Osteoblast (primary cell): ENCODE measurements around the gene FBLIM1. TPM values are rescaled to one million over a fixed set of nuclear protein-coding genes. Genes with fewer than 3 reads are reported as not detected.

Source experiments
- DNase-seq: peaks from one replicate; pipeline ENCODE4 v3.0.0; 2011; ENCODE audit warnings: low spot score, mixed read lengths; ENCODE audit not compliant: insufficient read length; ENCODE audit errors: missing footprints
- H2AFZ ChIP-seq: 2 replicates; pipeline ENCODE4 v1.6.0; 2011; ENCODE audit warnings: mild to moderate bottlenecking, low read length
- H3K27ac ChIP-seq: 2 replicates; pipeline ENCODE4 v1.5.1; 2011; ENCODE audit warnings: mild to moderate bottlenecking, low read depth, low read length, moderate library complexity
- H3K27me3 ChIP-seq: 2 replicates; pipeline ENCODE4 v1.6.0; 2012; ENCODE audit warnings: mild to moderate bottlenecking, control low read depth, inconsistent platforms, low read length, moderate library complexity; ENCODE audit not compliant: insufficient read depth
- H3K36me3 ChIP-seq: 2 replicates; pipeline ENCODE4 v1.5.1; 2011; ENCODE audit warnings: mild to moderate bottlenecking, low read length, control low read depth, moderate library complexity; ENCODE audit not compliant: insufficient read depth
- H3K4me1 ChIP-seq: 2 replicates; pipeline ENCODE4 v1.5.1; 2011; ENCODE audit warnings: mild to moderate bottlenecking, low read length, control low read depth, moderate library complexity; ENCODE audit not compliant: insufficient read depth
- H3K4me2 ChIP-seq: 2 replicates; pipeline ENCODE4 v1.6.0; 2011; ENCODE audit warnings: mild to moderate bottlenecking, low read length; ENCODE audit not compliant: insufficient read depth
- H3K4me3 ChIP-seq: fragments of 200-600 bp; sonication (generic); 3 replicates; pipeline ENCODE4 v1.5.1; 2012; ENCODE audit warnings: mild to moderate bottlenecking, low read length, inconsistent platforms; ENCODE audit not compliant: insufficient read depth
- H3K79me2 ChIP-seq: 2 replicates; pipeline ENCODE4 v1.6.0; 2012; ENCODE audit warnings: mild to moderate bottlenecking, low read length, control low read depth, inconsistent platforms; ENCODE audit not compliant: insufficient read depth
- H3K9me3 ChIP-seq: 2 replicates; pipeline ENCODE4 v1.5.1; 2011; ENCODE audit warnings: low read depth, low read length, control low read depth
- H4K20me1 ChIP-seq: 2 replicates; pipeline ENCODE4 v1.6.0; 2012; ENCODE audit warnings: mild to moderate bottlenecking, low read length, control low read depth; ENCODE audit not compliant: insufficient read depth
- total RNA-seq: library from RNA; depleted of rRNA; stranded (reverse); fragments of >200 nt; gene quantifications from 2 replicates; pipeline ENCODE4 v1.2.3, GENCODE V29; 2012
- TF ChIP-seq, protein P1 (sequence below): IDR thresholded peaks from 2 replicates; pipeline ENCODE4 v1.5.1; 2011; ENCODE audit warnings: mild to moderate bottlenecking, low read depth, low read length, moderate library complexity; ENCODE audit errors: extremely low read depth

The FBLIM1 gene
- 108 and 121 TPM in 2 replicates for total RNA-seq

GRCh38 chr1:15758343-15758931 lies at the start of gene FBLIM1:
FBLIM1 (plus strand) TSS chr1:15758795; CDS start chr1:15764984, 6,189 bp downstream.
- Histone ChIP-seq H3K9me3 (no peaks in the 10 kb centered on the region), H3K27ac (peak within 1 kb of the TSS; percentile 76), H3K4me1 (peaks cover 35% of the 10 kb centered on the region), H3K36me3 (peaks cover 3% of the 10 kb centered on the region), H2AFZ (peak within 1 kb of the TSS; percentile 56), H4K20me1 (peaks cover 14% of the 10 kb centered on the region), H3K4me3 (peak within 1 kb of the TSS; percentile 83), H3K27me3 (no peaks in the 10 kb centered on the region), H3K79me2 (peaks cover 36% of the 10 kb centered on the region), H3K4me2 (peak within 1 kb of the TSS; percentile 88)
- TF ChIP-seq, protein P1, sequence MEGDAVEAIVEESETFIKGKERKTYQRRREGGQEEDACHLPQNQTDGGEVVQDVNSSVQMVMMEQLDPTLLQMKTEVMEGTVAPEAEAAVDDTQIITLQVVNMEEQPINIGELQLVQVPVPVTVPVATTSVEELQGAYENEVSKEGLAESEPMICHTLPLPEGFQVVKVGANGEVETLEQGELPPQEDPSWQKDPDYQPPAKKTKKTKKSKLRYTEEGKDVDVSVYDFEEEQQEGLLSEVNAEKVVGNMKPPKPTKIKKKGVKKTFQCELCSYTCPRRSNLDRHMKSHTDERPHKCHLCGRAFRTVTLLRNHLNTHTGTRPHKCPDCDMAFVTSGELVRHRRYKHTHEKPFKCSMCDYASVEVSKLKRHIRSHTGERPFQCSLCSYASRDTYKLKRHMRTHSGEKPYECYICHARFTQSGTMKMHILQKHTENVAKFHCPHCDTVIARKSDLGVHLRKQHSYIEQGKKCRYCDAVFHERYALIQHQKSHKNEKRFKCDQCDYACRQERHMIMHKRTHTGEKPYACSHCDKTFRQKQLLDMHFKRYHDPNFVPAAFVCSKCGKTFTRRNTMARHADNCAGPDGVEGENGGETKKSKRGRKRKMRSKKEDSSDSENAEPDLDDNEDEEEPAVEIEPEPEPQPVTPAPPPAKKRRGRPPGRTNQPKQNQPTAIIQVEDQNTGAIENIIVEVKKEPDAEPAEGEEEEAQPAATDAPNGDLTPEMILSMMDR: no peak
- peak; percentile 81 for DNase-seq

DNA sequence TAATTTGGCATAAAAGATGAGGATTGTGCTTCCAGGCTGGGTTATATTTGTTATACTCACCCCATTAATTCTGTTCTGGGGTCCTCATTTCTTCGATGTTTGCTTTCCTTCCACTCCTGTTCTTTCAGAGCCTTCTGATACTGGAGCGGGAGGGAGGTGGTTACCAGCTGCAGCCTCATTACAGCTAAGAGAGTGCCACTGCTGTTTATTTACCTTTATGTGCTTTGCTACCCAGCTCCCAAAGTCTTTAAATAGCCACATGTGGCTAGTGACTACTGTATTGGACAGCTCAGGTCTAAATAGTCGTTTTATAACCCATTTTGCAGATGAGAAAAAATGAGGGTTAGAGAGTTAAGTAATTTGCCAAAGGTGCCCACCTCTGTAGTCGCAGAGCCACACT lies 49.4 kb upstream of the FBLIM1 start:
- H3K4me1 ChIP-seq: peaks cover 7% of the 10 kb centered on the region
- H3K4me2 ChIP-seq: no peak overlapping the region
- H3K4me3 ChIP-seq: no peak overlapping the region
- H3K79me2 ChIP-seq: peaks cover 89% of the 10 kb centered on the region
- H3K36me3 ChIP-seq: peaks cover 8% of the 10 kb centered on the region
- H3K9me3 ChIP-seq: no peaks in the 10 kb centered on the region
- DNase-seq: peak; percentile 47
- H2AFZ ChIP-seq: no peak overlapping the region
- TF ChIP-seq, protein P1: no peak
- H4K20me1 ChIP-seq: peaks cover 11% of the 10 kb centered on the region
- no peaks in the 10 kb centered on the region for H3K27me3 ChIP-seq
- no peak overlapping the region for H3K27ac ChIP-seq

GRCh38 chr1:15712168-15712567 lies 46.4 kb upstream of the FBLIM1 start:
- Histone ChIP-seq H3K4me3 (no peak overlapping the region), H3K36me3 (peaks cover 13% of the 10 kb centered on the region), H4K20me1 (peaks cover 28% of the 10 kb centered on the region), H3K27ac (no peak overlapping the region), H3K4me1 (peaks cover 4% of the 10 kb centered on the region), H2AFZ (no peak overlapping the region), H3K9me3 (no peaks in the 10 kb centered on the region), H3K27me3 (no peaks in the 10 kb centered on the region), H3K79me2 (peaks cover 85% of the 10 kb centered on the region), H3K4me2 (no peak overlapping the region)
- DNase-seq: no peak
- TF ChIP-seq, protein P1: no peak

DNA sequence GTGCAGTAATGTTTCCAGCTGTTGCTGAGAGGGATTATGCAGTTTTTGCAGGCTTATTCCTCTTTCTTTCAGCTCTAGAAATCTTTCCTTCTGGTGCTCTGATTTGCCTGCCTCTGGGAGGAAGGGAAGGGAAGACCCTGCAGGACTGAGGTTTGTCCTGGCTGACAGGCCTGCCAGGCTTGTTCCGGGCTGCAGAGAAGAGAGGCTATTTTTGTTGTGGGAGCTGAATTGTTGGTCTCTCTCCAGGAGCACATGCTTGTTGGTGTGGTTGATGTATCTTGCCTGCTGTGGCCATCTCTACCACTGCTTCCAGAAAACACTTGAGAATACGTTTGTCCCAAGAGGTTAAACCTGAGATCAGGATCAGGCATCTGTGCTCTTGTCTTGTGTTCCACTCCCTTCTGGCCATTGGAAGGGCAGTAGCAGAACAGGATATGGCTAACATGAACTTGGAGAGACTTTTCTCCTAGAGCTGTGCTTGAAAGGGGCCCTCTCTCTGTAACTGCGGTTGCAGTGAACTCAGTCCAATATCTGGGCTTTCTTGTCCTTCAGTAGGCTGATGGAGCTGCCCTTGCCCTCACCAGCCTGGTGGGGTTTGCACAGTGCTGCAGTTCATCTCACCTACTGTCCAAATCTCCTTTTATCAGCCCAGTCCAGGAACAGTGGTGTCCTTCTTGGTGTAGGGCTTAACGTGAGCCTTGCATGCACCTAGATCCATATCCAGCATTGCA lies 44.0 kb upstream of the FBLIM1 start:
- Histone ChIP-seq H3K4me2 (no peak overlapping the region), H3K36me3 (peaks cover 30% of the 10 kb centered on the region), H3K9me3 (no peaks in the 10 kb centered on the region), H3K4me1 (peaks cover 4% of the 10 kb centered on the region), H3K79me2 (peaks cover 66% of the 10 kb centered on the region), H3K27me3 (no peaks in the 10 kb centered on the region), H3K4me3 (no peak overlapping the region), H4K20me1 (peaks cover 22% of the 10 kb centered on the region), H2AFZ (no peak overlapping the region), H3K27ac (no peak overlapping the region)
- TF ChIP-seq, protein P1: no peak
- peak; percentile 88 for DNase-seq
